ENCODE data around the gene SPOPL.

- TF ChIP-seq CTCF (IDR thresholded peaks at IDR 0.05) (no peak), ZFX (IDR thresholded peaks at IDR 0.05; ENCODE audit: borderline replicate concordance) (no peak)
These were observed 47.2 kb downstream of the SPOPL start for GRCh38 chr2:138548796-138549195.

Data from 22Rv1 (cell line).